Colonic mucosa (tissue), 4 donors: ENCODE results near the gene FOXK2. TPM values are rescaled to one million over a fixed set of nuclear protein-coding genes. Genes with fewer than 3 reads are reported as not detected.

Experiments
- DNase-seq: peaks from one replicate; pipeline ENCODE4 v3.0.0-alpha.2; 2020
- H3K27ac ChIP-seq: fragments of 200-600 bp; one replicate; pipeline ENCODE4 v1.8.0; 2021
- H3K27me3 ChIP-seq: fragments of 200-600 bp; one replicate; pipeline ENCODE4 v1.8.0; 2021
- H3K36me3 ChIP-seq: fragments of 200-600 bp; one replicate; pipeline ENCODE4 v1.8.0; 2021
- H3K4me1 ChIP-seq: fragments of 200-600 bp; one replicate; pipeline ENCODE4 v1.8.0; 2021; ENCODE audit warnings: mild to moderate bottlenecking
- H3K4me3 ChIP-seq: fragments of 200-600 bp; one replicate; pipeline ENCODE4 v1.8.0; 2021
- H3K9ac ChIP-seq, 2 donors: one replicate each; pipeline ENCODE4 v1.7.0; 2013; ENCODE audit warnings: control low read depth in 2 of 2, low read depth in 2 of 2, low read length in 2 of 2
- H3K9me3 ChIP-seq: fragments of 200-600 bp; one replicate; pipeline ENCODE4 v1.8.0; 2021
- intact Hi-C: fragments of 100-400 bp; cut with DNase I; formaldehyde crosslinking; loops from one replicate; pipeline ENCODE4 v1.14.1; 2022
- total RNA-seq, 2 donors: library from RNA; stranded (reverse); fragmentation: NEBNext Ultra II Directional in 1 of 2; extraction: Animal tissue kit (Norgen Biotek cat#: 25700) in 1 of 2; gene quantifications; one replicate each; pipeline ENCODE4 v1.2.1, GENCODE V29; 2021
- TF ChIP-seq, protein P1 (sequence below): fragments of 200-600 bp; IDR thresholded peaks from one replicate; pipeline ENCODE4 v1.8.0; 2022; ENCODE audit warnings: antibody characterized with exemption, mild to moderate bottlenecking
- donor health status: healthy.
- donor health status: DM: no; HTN: no; CAD: no.
- donor health status: DM: no; HTN: no; CAD: no.

FOXK2 gene
- total RNA-seq, 2 donors from 2014 or later, result 34.8 to 44.5 TPM

GRCh38 chr17:82631544-82631943 lies 112.0 kb downstream of the FOXK2 start:
- no peak overlapping the region for H3K4me3 ChIP-seq
- no peak overlapping the region for H3K27ac ChIP-seq
- peaks cover 3% of the 10 kb centered on the region for H3K36me3 ChIP-seq
- no peaks in the 10 kb centered on the region for H3K27me3 ChIP-seq
- no peak for DNase-seq
- TF ChIP-seq, protein P1, sequence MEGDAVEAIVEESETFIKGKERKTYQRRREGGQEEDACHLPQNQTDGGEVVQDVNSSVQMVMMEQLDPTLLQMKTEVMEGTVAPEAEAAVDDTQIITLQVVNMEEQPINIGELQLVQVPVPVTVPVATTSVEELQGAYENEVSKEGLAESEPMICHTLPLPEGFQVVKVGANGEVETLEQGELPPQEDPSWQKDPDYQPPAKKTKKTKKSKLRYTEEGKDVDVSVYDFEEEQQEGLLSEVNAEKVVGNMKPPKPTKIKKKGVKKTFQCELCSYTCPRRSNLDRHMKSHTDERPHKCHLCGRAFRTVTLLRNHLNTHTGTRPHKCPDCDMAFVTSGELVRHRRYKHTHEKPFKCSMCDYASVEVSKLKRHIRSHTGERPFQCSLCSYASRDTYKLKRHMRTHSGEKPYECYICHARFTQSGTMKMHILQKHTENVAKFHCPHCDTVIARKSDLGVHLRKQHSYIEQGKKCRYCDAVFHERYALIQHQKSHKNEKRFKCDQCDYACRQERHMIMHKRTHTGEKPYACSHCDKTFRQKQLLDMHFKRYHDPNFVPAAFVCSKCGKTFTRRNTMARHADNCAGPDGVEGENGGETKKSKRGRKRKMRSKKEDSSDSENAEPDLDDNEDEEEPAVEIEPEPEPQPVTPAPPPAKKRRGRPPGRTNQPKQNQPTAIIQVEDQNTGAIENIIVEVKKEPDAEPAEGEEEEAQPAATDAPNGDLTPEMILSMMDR, result no peak
- intact Hi-C loops, result no loop called here
- no peak overlapping the region for H3K9ac ChIP-seq
- H3K4me1 ChIP-seq, result no peaks in the 10 kb centered on the region
- no peaks in the 10 kb centered on the region for H3K9me3 ChIP-seq

GRCh38 chr17:82632451-82632850 lies 112.9 kb downstream of the FOXK2 start:
- DNase-seq, result no peak
- H3K27me3 ChIP-seq, result no peaks in the 10 kb centered on the region
- TF ChIP-seq, protein P1, result no peak
- H3K9ac ChIP-seq, result no peak overlapping the region
- H3K4me1 ChIP-seq, result no peaks in the 10 kb centered on the region
- H3K27ac ChIP-seq, result no peak overlapping the region
- no peak overlapping the region for H3K4me3 ChIP-seq
- H3K9me3 ChIP-seq, result no peaks in the 10 kb centered on the region
- intact Hi-C loops, result no loop called here
- peaks cover 3% of the 10 kb centered on the region for H3K36me3 ChIP-seq

GRCh38 chr17:82633343-82633742 lies 113.8 kb downstream of the FOXK2 start:
- no peaks in the 10 kb centered on the region for H3K27me3 ChIP-seq
- H3K4me1 ChIP-seq, result no peaks in the 10 kb centered on the region
- H3K36me3 ChIP-seq, result no peaks in the 10 kb centered on the region
- TF ChIP-seq, protein P1, result no peak
- DNase-seq, result no peak
- no peak overlapping the region for H3K27ac ChIP-seq
- intact Hi-C loops, result no loop called here
- no peak overlapping the region for H3K4me3 ChIP-seq
- no peaks in the 10 kb centered on the region for H3K9me3 ChIP-seq
- H3K9ac ChIP-seq, result no peak overlapping the region

DNA sequence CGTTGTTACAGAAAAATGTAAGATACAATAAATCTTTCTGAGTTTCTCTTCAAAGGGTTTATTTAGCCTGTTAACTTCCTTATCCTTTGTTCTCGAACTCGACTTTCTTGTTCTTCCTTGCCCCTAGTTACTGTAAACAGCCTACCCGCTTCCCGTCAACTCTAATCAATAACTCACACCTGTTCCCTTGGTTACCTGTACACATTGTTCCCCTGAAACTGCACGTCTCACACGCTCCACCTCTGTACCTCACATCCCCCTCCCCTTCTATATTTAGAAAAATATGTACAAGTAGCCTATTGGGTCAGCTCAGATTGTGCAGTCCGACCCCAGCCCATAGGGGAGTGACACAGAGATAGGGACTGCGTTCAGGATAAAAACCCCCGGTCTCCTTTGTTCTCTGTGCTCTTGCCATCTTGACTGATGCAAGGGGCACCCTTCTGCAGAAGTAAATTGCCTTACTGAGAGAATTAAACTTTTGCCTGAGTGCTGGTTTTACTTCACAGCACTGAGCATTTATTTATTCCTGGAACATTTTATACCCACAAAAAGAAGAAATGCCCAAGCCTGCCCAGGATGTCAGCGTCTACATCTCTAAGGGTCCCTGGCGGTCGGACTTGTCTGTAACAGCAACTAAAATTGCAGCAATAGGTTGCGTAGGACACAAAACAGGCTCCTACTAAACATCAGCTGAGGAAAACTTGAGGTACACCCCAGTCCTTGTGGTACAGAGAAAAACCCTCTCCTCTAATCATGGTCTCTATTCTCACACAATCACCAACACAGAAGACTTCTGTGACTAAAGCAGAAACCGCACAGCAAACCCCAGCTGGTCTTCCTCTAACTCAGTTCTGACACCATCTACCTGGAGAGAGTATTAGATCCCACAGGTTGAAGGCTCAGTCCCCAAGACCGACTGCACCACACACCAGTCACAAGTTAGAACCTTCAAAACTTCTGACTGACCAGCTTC lies 117.4 kb downstream of the FOXK2 start:
- Histone ChIP-seq H3K4me3 (no peak overlapping the region), H3K9me3 (no peaks in the 10 kb centered on the region), H3K4me1 (no peaks in the 10 kb centered on the region), H3K27me3 (no peaks in the 10 kb centered on the region), H3K9ac (peak overlapping the region in 1 of 2 donors; percentile 66), H3K36me3 (peaks cover 1% of the 10 kb centered on the region), H3K27ac (peak overlapping the region; percentile 66)
- TF ChIP-seq, protein P1, result no peak
- DNase-seq, result peak; percentile 63
- intact Hi-C loops, result no loop called here

DNA sequence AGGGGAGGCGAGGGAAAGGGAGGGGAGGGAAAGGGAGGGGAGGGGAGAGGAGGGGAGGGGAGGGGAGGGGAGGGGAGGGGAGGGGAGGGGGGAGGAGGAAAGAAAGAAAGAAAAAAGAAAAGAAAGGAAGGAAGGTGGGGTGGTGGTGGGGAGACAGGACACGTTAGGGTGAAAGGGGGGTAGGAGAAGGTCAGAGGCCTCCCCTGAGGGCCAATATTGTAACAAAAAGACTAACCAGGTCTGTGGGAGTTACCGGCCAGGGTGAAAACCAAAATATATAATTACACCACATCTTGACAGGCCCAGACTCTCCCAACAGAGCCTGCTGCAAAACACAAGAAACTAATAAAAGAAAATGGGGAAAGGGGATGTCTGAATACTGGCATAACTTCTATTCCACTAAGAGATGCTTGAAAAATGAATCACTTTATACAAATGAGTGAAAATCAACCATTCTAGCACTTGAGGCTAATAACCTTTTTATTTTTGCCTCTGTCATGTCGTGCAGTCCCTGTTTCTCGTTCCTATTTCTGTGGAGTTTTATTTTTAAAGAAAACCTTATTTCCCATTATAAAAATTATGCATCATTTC lies 118.7 kb downstream of the FOXK2 start:
- Histone ChIP-seq H3K4me1 (no peaks in the 10 kb centered on the region), H3K9me3 (no peaks in the 10 kb centered on the region), H3K36me3 (peaks cover 12% of the 10 kb centered on the region), H3K27ac (no peak overlapping the region), H3K4me3 (no peak overlapping the region), H3K9ac (no peak overlapping the region), H3K27me3 (no peaks in the 10 kb centered on the region)
- no peak for DNase-seq
- intact Hi-C loops, result no loop called here
- TF ChIP-seq, protein P1, result no peak
